Activated CD4-positive, alpha-beta memory T cell treated with anti-CD3 and anti-CD28 coated beads, Interleukin-2, amount 10 ng/mL, durations not matched to agents 7 days and 5 days (primary cell): Measurements from ENCODE around the gene DOK4. TPM values are rescaled to one million over a fixed set of nuclear protein-coding genes. Genes with fewer than 3 reads are reported as not detected.

ENCODE experiments used
- CTCF ChIA-PET: fragments of 350-600 bp; sonication (Branson Sonifier 250); formaldehyde crosslinking; loops from one replicate; lab custom pipeline; 2021; ENCODE audit warnings: antibody characterized with exemption, inconsistent platforms; lab: Charles Lee
- POLR2A ChIA-PET: fragments of 350-600 bp; sonication (Branson Sonifier 250); formaldehyde crosslinking; loops from one replicate; lab custom pipeline; 2021; ENCODE audit warnings: antibody characterized with exemption; lab: Charles Lee
- DNase-seq: peaks from one replicate; pipeline ENCODE4 v3.0.0-alpha.2; 2020
- H3K27ac Mint-ChIP-seq: one replicate; pipeline ENCODE4 v1.8.0; 2021; ENCODE audit warnings: mild to moderate bottlenecking, mixed read lengths
- H3K27me3 Mint-ChIP-seq: one replicate; pipeline ENCODE4 v1.8.0; 2021; ENCODE audit warnings: mixed read lengths
- H3K36me3 Mint-ChIP-seq: one replicate; pipeline ENCODE4 v1.8.0; 2021; ENCODE audit warnings: low read depth, mixed read lengths
- H3K4me1 Mint-ChIP-seq: one replicate; pipeline ENCODE4 v1.8.0; 2021; ENCODE audit warnings: mixed read lengths
- H3K4me3 Mint-ChIP-seq: one replicate; pipeline ENCODE4 v1.8.0; 2021; ENCODE audit warnings: mild to moderate bottlenecking, mixed read lengths
- H3K9me3 Mint-ChIP-seq: one replicate; pipeline ENCODE4 v1.8.0; 2021; ENCODE audit warnings: mixed read lengths
- total RNA-seq, 2 experiments: library from RNA; stranded (reverse); gene quantifications; one replicate each; pipeline ENCODE4 v1.2.3, GENCODE V29; 2021

Gene DOK4
- total RNA-seq, 2 experiments from 2014 or later: 2.5 to 3.4 TPM

DNA sequence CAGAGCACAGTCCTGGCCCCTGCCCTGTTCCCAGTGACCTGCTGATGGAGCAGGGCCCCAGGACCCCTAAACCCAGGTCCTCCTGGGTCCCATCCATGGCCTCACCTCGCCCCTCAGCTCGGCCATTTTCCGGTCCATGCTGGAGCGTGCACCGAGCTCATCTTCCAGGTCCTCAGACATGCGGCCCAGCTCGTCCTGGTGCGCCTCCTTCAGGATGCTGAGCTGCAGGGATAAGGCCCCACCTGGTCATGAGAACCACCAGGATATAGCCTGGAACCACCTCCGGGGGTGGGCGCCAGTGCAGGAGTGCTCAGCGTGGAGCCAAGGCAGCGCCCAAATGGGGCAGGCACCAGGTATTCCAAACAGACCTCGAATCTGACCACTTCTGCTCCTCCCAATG lies 32.2 kb upstream of the DOK4 start:
- no peak for DNase-seq
- ChIA-PET POLR2A (interaction anchor here (0.6 to 2.3 kb wide), 4 partner anchors 8 to 71 kb away, joined by 3 to 9 read pairs (median 4); partner anchors contain the start of genes CIAPIN1, COQ9 and POLR2C), CTCF (interaction anchor here (1.2 to 3.9 kb wide), 7 partner anchors 9 to 100 kb away, joined by 3 to 55 read pairs (median 8); partner anchors contain the start of genes ADGRG5 and POLR2C)
- Mint-ChIP-seq H3K4me1 (peaks cover 17% of the 10 kb centered on the region), H3K27me3 (no peaks in the 10 kb centered on the region), H3K4me3 (no peak overlapping the region), H3K36me3 (peaks cover 2% of the 10 kb centered on the region), H3K9me3 (no peaks in the 10 kb centered on the region), H3K27ac (no peak overlapping the region)

DNA sequence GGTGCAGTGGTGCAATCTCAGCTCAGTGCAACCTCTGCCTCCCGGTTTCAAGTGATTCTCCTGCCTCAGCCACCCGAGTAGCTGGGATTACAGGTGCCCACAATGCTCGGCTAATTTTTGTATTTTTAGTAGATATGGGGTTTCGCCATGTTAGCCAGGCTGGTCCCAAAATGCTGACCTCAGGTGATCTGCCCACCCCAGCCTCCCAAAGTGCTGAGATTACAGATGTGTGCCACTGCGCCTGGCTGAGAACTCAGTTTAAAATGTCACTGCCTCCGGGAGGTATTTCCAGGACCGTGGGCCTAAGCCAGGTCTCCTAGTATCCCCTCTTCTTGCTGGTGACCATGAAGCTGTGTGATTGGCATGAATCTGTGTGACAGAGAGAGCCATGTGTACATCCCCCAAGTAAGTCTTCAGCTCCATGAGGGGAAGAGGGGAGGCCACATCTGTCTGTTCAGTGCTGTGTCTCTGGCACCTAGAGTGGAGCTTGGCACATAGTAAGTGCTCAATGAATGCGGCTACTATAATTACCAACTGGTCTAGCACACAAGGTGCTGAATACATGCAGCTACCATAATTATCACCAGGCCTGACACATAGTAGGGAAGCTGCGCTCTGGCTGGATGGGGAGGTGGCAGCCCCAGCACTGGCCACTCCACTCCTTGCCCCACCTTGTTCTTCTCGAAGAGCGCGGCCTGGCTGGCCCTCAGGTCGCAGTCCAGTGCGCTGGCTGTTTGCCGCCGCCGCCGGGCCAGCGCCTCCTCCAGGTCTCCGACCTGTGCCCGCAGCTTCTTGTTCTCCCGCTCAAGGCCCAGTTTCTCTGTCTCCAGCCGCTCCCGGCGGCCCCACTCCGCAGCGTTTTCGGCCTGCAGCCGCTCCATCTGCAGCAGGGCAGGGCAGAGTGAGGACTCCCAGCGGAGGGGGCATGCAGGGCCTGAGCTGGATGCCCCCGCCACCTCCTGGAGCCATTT lies 31.4 kb upstream of the DOK4 start:
- CTCF ChIA-PET: interaction anchor here (1.1 to 3.9 kb wide), 8 partner anchors 8 to 216 kb away, joined by 3 to 55 read pairs (median 6); partner anchors contain the start of genes ADGRG5 and POLR2C
- H3K27ac Mint-ChIP-seq: no peak overlapping the region

GRCh38 chr16:57516773-57517172 lies 30.5 kb upstream of the DOK4 start:
- peaks cover 2% of the 10 kb centered on the region for H3K36me3 Mint-ChIP-seq
- H3K4me1 Mint-ChIP-seq: peaks cover 3% of the 10 kb centered on the region
- H3K27ac Mint-ChIP-seq: no peak overlapping the region
- no peaks in the 10 kb centered on the region for H3K27me3 Mint-ChIP-seq
- no peak overlapping the region for H3K4me3 Mint-ChIP-seq
- H3K9me3 Mint-ChIP-seq: no peaks in the 10 kb centered on the region
- no peak for DNase-seq
- ChIA-PET POLR2A (interaction anchor here (1.7 kb wide), 2 partner anchors 30 to 54 kb away, joined by 4 to 6 read pairs; partner anchors contain the start of genes DOK4 and POLR2C), CTCF (interaction anchor here (0.5 to 1.3 kb wide), 3 partner anchors 185 to 363 kb away, joined by 3 to 8 read pairs (median 3); no protein-coding TSS in a partner anchor)

More for the DNA sequence above, 31.4 kb upstream of the DOK4 start:
- no peaks in the 10 kb centered on the region for H3K27me3 Mint-ChIP-seq
- peaks cover 12% of the 10 kb centered on the region for H3K4me1 Mint-ChIP-seq
- DNase-seq: no peak
- H3K36me3 Mint-ChIP-seq: peaks cover 2% of the 10 kb centered on the region
- no peaks in the 10 kb centered on the region for H3K9me3 Mint-ChIP-seq
- H3K4me3 Mint-ChIP-seq: no peak overlapping the region
- POLR2A ChIA-PET: interaction anchor here (1.0 to 1.7 kb wide), 3 partner anchors 18 to 55 kb away, joined by 3 to 6 read pairs (median 4); partner anchors contain the start of genes DOK4 and POLR2C

- Mint-ChIP-seq H3K4me3 (no peak overlapping the region), H3K4me1 (peaks cover 3% of the 10 kb centered on the region), H3K36me3 (peaks cover 2% of the 10 kb centered on the region), H3K27ac (no peak overlapping the region), H3K27me3 (no peaks in the 10 kb centered on the region), H3K9me3 (no peaks in the 10 kb centered on the region)
- POLR2A ChIA-PET: interaction anchor here (1.7 kb wide), 1 partner anchor 54 kb away, joined by 6 read pairs; the partner anchor contains the start of gene POLR2C
- DNase-seq: no peak
- CTCF ChIA-PET: interaction anchor here (0.5 to 0.6 kb wide), 2 partner anchors 184 to 364 kb away, joined by 3 to 8 read pairs; no protein-coding TSS in a partner anchor
Observed at GRCh38 chr16:57516176-57516725, 30.0 kb upstream of the DOK4 start.

- Mint-ChIP-seq H3K4me3 (no peak overlapping the region), H3K9me3 (no peaks in the 10 kb centered on the region), H3K4me1 (no peaks in the 10 kb centered on the region), H3K36me3 (peaks cover 2% of the 10 kb centered on the region), H3K27ac (no peak overlapping the region), H3K27me3 (no peaks in the 10 kb centered on the region)
- ChIA-PET POLR2A (interaction anchor here (1.2 kb wide), 1 partner anchor 583 kb away, joined by 3 read pairs; no protein-coding TSS in a partner anchor), CTCF (no interaction called here)
- DNase-seq: no peak
Observed at GRCh38 chr16:57514791-57515600, 28.7 kb upstream of the DOK4 start.

DNA sequence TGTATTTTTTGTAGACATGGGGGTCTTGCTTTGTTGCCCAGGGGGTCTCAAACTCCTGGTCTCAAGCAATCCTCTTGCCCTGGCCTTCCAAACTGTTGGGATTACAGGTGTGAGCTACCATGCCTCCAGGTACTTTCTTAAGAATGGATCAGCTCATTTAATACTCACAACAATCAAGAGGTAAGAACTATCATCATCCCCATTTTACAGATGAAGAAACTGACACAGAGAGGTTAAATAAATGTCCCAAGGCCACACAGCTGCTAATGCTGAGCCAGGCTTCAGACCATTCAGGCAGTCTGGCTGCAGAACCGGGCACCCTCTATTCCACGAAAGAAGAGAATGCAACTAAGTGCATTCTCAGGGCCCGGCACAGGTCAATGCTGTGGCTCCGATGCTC lies 28.1 kb upstream of the DOK4 start:
- DNase-seq: no peak
- H3K9me3 Mint-ChIP-seq: no peaks in the 10 kb centered on the region
- no peak overlapping the region for H3K4me3 Mint-ChIP-seq
- POLR2A ChIA-PET: interaction anchor here (1.2 kb wide), 1 partner anchor 583 kb away, joined by 3 read pairs; no protein-coding TSS in a partner anchor
- H3K36me3 Mint-ChIP-seq: peaks cover 2% of the 10 kb centered on the region
- H3K4me1 Mint-ChIP-seq: no peaks in the 10 kb centered on the region
- no peak overlapping the region for H3K27ac Mint-ChIP-seq
- CTCF ChIA-PET: interaction anchor here (0.8 to 1.5 kb wide), 2 partner anchors 52 to 214 kb away, joined by 3 to 4 read pairs; partner anchors contain the start of gene POLR2C
- no peaks in the 10 kb centered on the region for H3K27me3 Mint-ChIP-seq

GRCh38 chr16:57513371-57514102 lies 27.2 kb upstream of the DOK4 start:
- CTCF ChIA-PET: interaction anchor here (0.8 to 1.5 kb wide), 3 partner anchors 51 to 213 kb away, joined by 3 to 4 read pairs (median 3); partner anchors contain the start of gene POLR2C

GRCh38 chr16:57512296-57513001 lies 26.2 kb upstream of the DOK4 start:
- H3K36me3 Mint-ChIP-seq: no peaks in the 10 kb centered on the region
- H3K9me3 Mint-ChIP-seq: no peaks in the 10 kb centered on the region
- H3K4me3 Mint-ChIP-seq: no peak overlapping the region
- no peak for DNase-seq
- ChIA-PET POLR2A (interaction anchor here (0.8 kb wide), 1 partner anchor 12 kb away, joined by 3 read pairs; no protein-coding TSS in a partner anchor), CTCF (interaction anchor here (1.3 to 2.9 kb wide), 2 partner anchors 7 to 96 kb away, joined by 3 to 9 read pairs; no protein-coding TSS in a partner anchor)
- no peaks in the 10 kb centered on the region for H3K4me1 Mint-ChIP-seq
- no peak overlapping the region for H3K27ac Mint-ChIP-seq
- no peaks in the 10 kb centered on the region for H3K27me3 Mint-ChIP-seq

More at GRCh38 chr16:57513371-57514102, 27.2 kb upstream of the DOK4 start:
- no peaks in the 10 kb centered on the region for H3K27me3 Mint-ChIP-seq
- H3K4me1 Mint-ChIP-seq: no peaks in the 10 kb centered on the region
- no peak for DNase-seq
- H3K4me3 Mint-ChIP-seq: no peak overlapping the region
- H3K27ac Mint-ChIP-seq: no peak overlapping the region
- H3K9me3 Mint-ChIP-seq: no peaks in the 10 kb centered on the region
- no peaks in the 10 kb centered on the region for H3K36me3 Mint-ChIP-seq
- POLR2A ChIA-PET: interaction anchor here (1.2 kb wide), 1 partner anchor 582 kb away, joined by 3 read pairs; no protein-coding TSS in a partner anchor

GRCh38 chr16:57510016-57510871 lies 24.0 kb upstream of the DOK4 start:
- ChIA-PET CTCF (interaction anchor here (1.1 to 2.9 kb wide), 2 partner anchors 8 to 10 kb away, joined by 3 to 9 read pairs; no protein-coding TSS in a partner anchor), POLR2A (interaction anchor here (0.6 to 0.8 kb wide), 3 partner anchors 8 to 24 kb away, joined by 3 read pairs; partner anchors contain the start of gene DOK4)
- no peaks in the 10 kb centered on the region for H3K4me1 Mint-ChIP-seq
- H3K9me3 Mint-ChIP-seq: no peaks in the 10 kb centered on the region
- DNase-seq: no peak
- H3K27ac Mint-ChIP-seq: no peak overlapping the region
- no peaks in the 10 kb centered on the region for H3K36me3 Mint-ChIP-seq
- H3K27me3 Mint-ChIP-seq: no peaks in the 10 kb centered on the region
- H3K4me3 Mint-ChIP-seq: no peak overlapping the region
